ENCODE results near the gene ADRA2C. TPM values are rescaled to one million over a fixed set of nuclear protein-coding genes. Genes with fewer than 3 reads are reported as not detected.

Gene ADRA2C
- total and polyA plus RNA-seq, 4 donors, result 0.23 to 5.4 (median 1.9) TPM

DNA sequence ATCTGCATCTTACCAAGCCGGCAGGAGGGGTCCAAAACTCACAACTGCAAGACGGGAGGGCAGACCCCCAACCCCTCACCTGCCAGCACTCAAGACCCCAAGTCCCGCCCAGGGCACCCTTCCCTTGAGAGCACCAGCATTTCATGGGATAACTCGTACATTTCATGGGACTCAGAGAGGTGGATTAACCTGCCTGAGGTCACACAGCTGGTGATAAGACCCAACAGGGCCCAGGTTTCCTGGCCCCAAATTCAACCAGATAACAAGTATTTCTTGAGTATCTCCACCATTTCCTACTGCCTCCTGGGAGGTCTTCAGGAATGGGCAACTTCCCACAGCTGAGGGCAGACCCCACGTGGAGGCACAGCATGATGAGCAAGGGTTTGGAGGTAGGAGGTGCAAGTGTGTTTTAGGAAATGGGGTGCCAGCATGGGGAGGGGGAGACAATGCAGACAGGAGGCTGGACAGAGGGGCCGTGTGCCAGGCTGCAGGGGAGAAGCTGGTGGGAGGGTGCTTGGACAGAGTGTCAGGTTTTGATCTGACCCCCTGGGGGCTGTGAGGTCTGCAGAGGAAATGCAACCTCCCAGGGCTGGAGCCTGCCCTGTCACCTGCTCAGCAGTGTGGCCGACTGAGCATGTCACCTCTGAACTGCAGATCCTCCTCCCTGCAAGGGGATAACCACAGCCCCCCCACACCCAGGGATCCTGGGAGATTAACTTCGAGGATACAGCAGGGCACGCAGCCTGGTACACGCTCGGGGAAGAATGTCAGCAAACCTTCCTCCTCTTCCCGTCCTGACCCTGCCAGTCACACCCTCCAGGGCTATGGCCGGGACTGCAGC is 4.4 kb downstream of the ADRA2C start:
- 56 to 62% methylated on average over 13 of the region's 13 CpGs for WGBS, 2 donors
- ATAC-seq (ENCODE audit: insufficient read depth, low FRiP score) (no peak), DNase-seq (no peak)
- Histone ChIP-seq H3K4me1 (ENCODE audit: control insufficient read depth in 5 of 5, insufficient read depth in 5 of 5, low read length in 5 of 5) (peaks cover 0 to 3% (median 0%) of the 10 kb centered on the region in 5 donors), H3K9ac (ENCODE audit: insufficient read depth in 1 of 2, low read length in 2 of 2) (no peak overlapping the region), H3K9me3 (ENCODE audit: control insufficient read depth in 4 of 4, insufficient read depth in 3 of 4, low read length in 3 of 4) (peaks cover 0 to 5% (median 0%) of the 10 kb centered on the region in 4 donors), H3K27ac (ENCODE audit: low read depth in 1 of 2, low read length in 1 of 2) (no peak overlapping the region), H3K4me3 (no peak overlapping the region), H3K36me3 (ENCODE audit: control insufficient read depth in 4 of 4, insufficient read depth in 4 of 4, low read length in 4 of 4) (no peaks in the 10 kb centered on the region), H3K27me3 (ENCODE audit: control insufficient read depth in 3 of 3, insufficient read depth in 3 of 3, low read length in 2 of 3) (peaks cover 12 to 57% (median 35%) of the 10 kb centered on the region in 3 donors)
- TF ChIP-seq, protein P1, sequence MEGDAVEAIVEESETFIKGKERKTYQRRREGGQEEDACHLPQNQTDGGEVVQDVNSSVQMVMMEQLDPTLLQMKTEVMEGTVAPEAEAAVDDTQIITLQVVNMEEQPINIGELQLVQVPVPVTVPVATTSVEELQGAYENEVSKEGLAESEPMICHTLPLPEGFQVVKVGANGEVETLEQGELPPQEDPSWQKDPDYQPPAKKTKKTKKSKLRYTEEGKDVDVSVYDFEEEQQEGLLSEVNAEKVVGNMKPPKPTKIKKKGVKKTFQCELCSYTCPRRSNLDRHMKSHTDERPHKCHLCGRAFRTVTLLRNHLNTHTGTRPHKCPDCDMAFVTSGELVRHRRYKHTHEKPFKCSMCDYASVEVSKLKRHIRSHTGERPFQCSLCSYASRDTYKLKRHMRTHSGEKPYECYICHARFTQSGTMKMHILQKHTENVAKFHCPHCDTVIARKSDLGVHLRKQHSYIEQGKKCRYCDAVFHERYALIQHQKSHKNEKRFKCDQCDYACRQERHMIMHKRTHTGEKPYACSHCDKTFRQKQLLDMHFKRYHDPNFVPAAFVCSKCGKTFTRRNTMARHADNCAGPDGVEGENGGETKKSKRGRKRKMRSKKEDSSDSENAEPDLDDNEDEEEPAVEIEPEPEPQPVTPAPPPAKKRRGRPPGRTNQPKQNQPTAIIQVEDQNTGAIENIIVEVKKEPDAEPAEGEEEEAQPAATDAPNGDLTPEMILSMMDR (IDR thresholded peaks at IDR 0.05; ENCODE audit: control extremely low read depth, extremely low read depth), result no peak

DNA sequence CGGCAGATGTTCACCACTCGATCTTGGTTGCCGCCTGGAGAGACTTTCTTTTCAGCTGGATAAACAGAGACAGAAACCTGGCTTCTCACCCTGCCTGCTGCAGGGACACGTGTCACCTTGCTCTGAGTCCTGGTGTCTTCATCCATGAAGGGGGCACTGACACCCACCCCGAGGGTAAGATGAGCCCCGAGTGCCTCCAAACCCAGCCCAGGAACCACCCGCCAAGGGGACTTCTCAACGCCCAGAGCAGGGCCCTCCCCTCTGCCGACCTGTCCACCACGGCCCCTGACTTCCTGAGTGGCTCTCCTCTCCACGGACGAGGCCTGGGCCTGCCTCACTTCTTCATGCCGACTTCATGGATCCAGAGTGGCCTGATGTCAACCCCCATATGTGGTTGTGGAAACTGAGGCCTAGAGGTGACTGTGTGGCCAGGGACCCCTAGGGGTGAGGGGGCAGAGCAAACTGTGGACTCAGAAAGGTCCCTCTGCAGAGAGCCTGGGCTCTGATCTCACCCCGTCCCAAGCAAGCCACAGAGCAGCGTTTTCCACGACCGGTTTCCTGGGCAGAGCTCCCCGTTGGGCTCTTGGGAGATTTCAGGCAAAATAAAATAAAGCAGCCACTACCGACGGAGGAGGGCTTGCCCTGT is 5.1 kb downstream of the ADRA2C start:
- DNase-seq, result no peak
- H3K27ac ChIP-seq (ENCODE audit: low read depth in 1 of 2, low read length in 1 of 2), result no peak overlapping the region
- H3K36me3 ChIP-seq (ENCODE audit: control insufficient read depth in 4 of 4, insufficient read depth in 4 of 4, low read length in 4 of 4), result no peaks in the 10 kb centered on the region
- TF ChIP-seq, protein P1 (IDR thresholded peaks at IDR 0.05; ENCODE audit: control extremely low read depth, extremely low read depth), result no peak
- no peak overlapping the region for H3K4me3 ChIP-seq
- peaks cover 12 to 58% (median 35%) of the 10 kb centered on the region in 3 donors for H3K27me3 ChIP-seq (ENCODE audit: control insufficient read depth in 3 of 3, insufficient read depth in 3 of 3, low read length in 2 of 3)
- H3K9ac ChIP-seq (ENCODE audit: insufficient read depth in 1 of 2, low read length in 2 of 2), result no peak overlapping the region
- peaks cover 0 to 5% (median 0%) of the 10 kb centered on the region in 4 donors for H3K9me3 ChIP-seq (ENCODE audit: control insufficient read depth in 4 of 4, insufficient read depth in 3 of 4, low read length in 3 of 4)
- ATAC-seq (ENCODE audit: insufficient read depth, low FRiP score), result no peak
- peaks cover 0 to 3% (median 0%) of the 10 kb centered on the region in 5 donors for H3K4me1 ChIP-seq (ENCODE audit: control insufficient read depth in 5 of 5, insufficient read depth in 5 of 5, low read length in 5 of 5)
- 52 to 70% methylated on average over 20 of the region's 20 CpGs for WGBS, 2 donors

DNA sequence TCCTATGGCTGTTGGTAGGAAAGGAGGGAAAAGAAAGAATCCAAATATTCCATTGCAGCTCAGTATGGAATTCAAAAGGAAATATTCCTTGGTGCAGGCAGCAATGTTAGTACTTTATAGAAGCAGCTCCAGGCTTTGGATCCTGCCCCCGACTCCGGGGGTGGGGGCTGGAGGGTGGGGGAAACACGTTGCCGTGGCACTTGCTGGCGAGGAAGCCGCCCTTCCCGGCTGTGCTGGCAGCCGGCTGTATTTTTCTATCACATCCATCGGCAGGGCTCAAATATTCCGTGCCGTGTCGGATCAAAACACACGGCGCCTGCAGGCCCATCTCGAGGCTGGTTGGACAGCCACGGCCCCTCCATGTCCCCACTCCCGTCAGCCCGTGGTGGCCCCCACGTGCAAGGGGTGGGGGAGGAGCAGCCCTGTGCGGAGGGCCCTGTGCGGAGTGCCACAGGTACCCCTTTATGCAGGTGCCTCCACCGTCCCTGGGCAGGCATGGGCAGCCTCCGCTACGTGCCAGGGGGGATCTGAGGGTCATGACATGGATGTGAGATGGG is 5.8 kb downstream of the ADRA2C start:
- TF ChIP-seq, protein P1 (IDR thresholded peaks at IDR 0.05; ENCODE audit: control extremely low read depth, extremely low read depth), result no peak
- Histone ChIP-seq H3K27ac (ENCODE audit: low read depth in 1 of 2, low read length in 1 of 2) (no peak overlapping the region), H3K9me3 (ENCODE audit: control insufficient read depth in 4 of 4, insufficient read depth in 3 of 4, low read length in 3 of 4) (peaks cover 0 to 5% (median 0%) of the 10 kb centered on the region in 4 donors), H3K4me3 (no peak overlapping the region), H3K27me3 (ENCODE audit: control insufficient read depth in 3 of 3, insufficient read depth in 3 of 3, low read length in 2 of 3) (peaks cover 12 to 56% (median 31%) of the 10 kb centered on the region in 3 donors), H3K36me3 (ENCODE audit: control insufficient read depth in 4 of 4, insufficient read depth in 4 of 4, low read length in 4 of 4) (no peaks in the 10 kb centered on the region), H3K4me1 (ENCODE audit: control insufficient read depth in 5 of 5, insufficient read depth in 5 of 5, low read length in 5 of 5) (peaks cover 0 to 3% (median 0%) of the 10 kb centered on the region in 5 donors), H3K9ac (ENCODE audit: insufficient read depth in 1 of 2, low read length in 2 of 2) (no peak overlapping the region)
- DNase-seq (no peak), ATAC-seq (ENCODE audit: insufficient read depth, low FRiP score) (no peak)
- 69 to 76% methylated on average over 24 of the region's 24 CpGs for WGBS, 2 donors
